ENCODE results near the gene GRIK5.
"Not testable (repeated sequence)": the region's sequence is repeated elsewhere in the genome, so short reads cannot be mapped to it uniquely, and the experiment has no call there.

Gene GRIK5

GRCh38 chr19:42051166-42052115, 18.6 kb downstream of the GRIK5 start:
- peak; percentile 6 for DNase-seq (ENCODE audit: low read depth)

- DNase-seq (ENCODE audit: low read depth): no peak
Measured at GRCh38 chr19:42048992-42049391, 21.0 kb downstream of the GRIK5 start.

GRCh38 chr19:42045575-42045974, 24.4 kb downstream of the GRIK5 start:
- DNase-seq (ENCODE audit: low read depth): no peak

GRCh38 chr19:42042455-42043170, 27.4 kb downstream of the GRIK5 start:
- no peak for DNase-seq (ENCODE audit: low read depth)

- not testable (repeated sequence) for DNase-seq (ENCODE audit: low read depth)
Measured at GRCh38 chr19:42040491-42040890, 29.5 kb downstream of the GRIK5 start.

- no peak for DNase-seq (ENCODE audit: low read depth)
Measured at GRCh38 chr19:42040031-42040430, 30.0 kb downstream of the GRIK5 start.

GRCh38 chr19:42038666-42039065, 31.3 kb downstream of the GRIK5 start:
- DNase-seq (ENCODE audit: low read depth): no peak

- DNase-seq (ENCODE audit: low read depth): no peak
Measured at GRCh38 chr19:42037649-42038048, 32.4 kb downstream of the GRIK5 start.

GRCh38 chr19:42034640-42035391, 35.2 kb downstream of the GRIK5 start:
- peak; percentile 74 for DNase-seq (ENCODE audit: low read depth)

- no peak for DNase-seq (ENCODE audit: low read depth)
Measured at GRCh38 chr19:42033413-42033812, 36.6 kb downstream of the GRIK5 start.

GRCh38 chr19:42032431-42032830, 37.6 kb downstream of the GRIK5 start:
- no peak for DNase-seq (ENCODE audit: low read depth)

GRCh38 chr19:42030645-42031440, 39.2 kb downstream of the GRIK5 start:
- DNase-seq (ENCODE audit: low read depth): no peak

- DNase-seq (ENCODE audit: low read depth): no peak
Measured at GRCh38 chr19:42028304-42029216, 41.4 kb downstream of the GRIK5 start.

- peak; percentile 27 for DNase-seq (ENCODE audit: low read depth)
Measured at GRCh38 chr19:42024622-42025111, 45.3 kb downstream of the GRIK5 start.

- DNase-seq (ENCODE audit: low read depth): no peak
Measured at GRCh38 chr19:42023943-42024260, 46.1 kb downstream of the GRIK5 start.

GRCh38 chr19:42023121-42023942, 46.7 kb downstream of the GRIK5 start:
- DNase-seq (ENCODE audit: low read depth): no peak

GRCh38 chr19:42022616-42023015, 47.4 kb downstream of the GRIK5 start:
- no peak for DNase-seq (ENCODE audit: low read depth)

GRCh38 chr19:42021185-42021584, 48.8 kb downstream of the GRIK5 start:
- no peak for DNase-seq (ENCODE audit: low read depth)

- DNase-seq (ENCODE audit: low read depth): no peak
Measured at GRCh38 chr19:42018503-42019193, 51.4 kb downstream of the GRIK5 start.

Measured in amniotic epithelial cell (primary cell).